ENCODE data around the gene TTLL11.
"Not testable (repeated sequence)": the region's sequence is repeated elsewhere in the genome, so short reads cannot be mapped to it uniquely, and the experiment has no call there.

Gene TTLL11

GRCh38 chr9:121906074-121906870 lies 186.8 kb downstream of the TTLL11 start:
- no peak for DNase-seq

- peak; percentile 7 for DNase-seq
Observed at GRCh38 chr9:121902461-121903135, 190.5 kb downstream of the TTLL11 start.

GRCh38 chr9:121901616-121902015 lies 191.5 kb downstream of the TTLL11 start:
- no peak for DNase-seq

- no peak for DNase-seq
Observed at GRCh38 chr9:121900163-121900562, 192.9 kb downstream of the TTLL11 start.

GRCh38 chr9:121898856-121899255 lies 194.3 kb downstream of the TTLL11 start:
- DNase-seq: no peak

- DNase-seq: no peak
Observed at GRCh38 chr9:121897140-121897539, 196.0 kb downstream of the TTLL11 start.

- DNase-seq: peak; percentile 21
Observed at GRCh38 chr9:121896545-121896943, 196.6 kb downstream of the TTLL11 start.

GRCh38 chr9:121895818-121896544 lies 197.1 kb downstream of the TTLL11 start:
- DNase-seq: peak; percentile 31

GRCh38 chr9:121895358-121895757 lies 197.8 kb downstream of the TTLL11 start:
- DNase-seq: no peak

- not testable (repeated sequence) for DNase-seq
Observed at GRCh38 chr9:121894380-121894779, 198.7 kb downstream of the TTLL11 start.

- DNase-seq: no peak
Observed at GRCh38 chr9:121893786-121894185, 199.3 kb downstream of the TTLL11 start.

GRCh38 chr9:121892706-121893105 lies 200.4 kb downstream of the TTLL11 start:
- DNase-seq: no peak

GRCh38 chr9:121890746-121891145 lies 202.4 kb downstream of the TTLL11 start:
- DNase-seq: no peak

GRCh38 chr9:121889990-121890563 lies 203.0 kb downstream of the TTLL11 start:
- DNase-seq: no peak

- DNase-seq: no peak
Observed at GRCh38 chr9:121888438-121888775, 204.7 kb downstream of the TTLL11 start.

- no peak for DNase-seq
Observed at GRCh38 chr9:121887553-121888437, 205.3 kb downstream of the TTLL11 start.

GRCh38 chr9:121886759-121887485 lies 206.2 kb downstream of the TTLL11 start:
- DNase-seq: no peak

GRCh38 chr9:121885345-121885901 lies 207.7 kb downstream of the TTLL11 start:
- no peak for DNase-seq

- DNase-seq: peak; percentile 67
Observed at GRCh38 chr9:121884057-121884541, 209.0 kb downstream of the TTLL11 start.

GRCh38 chr9:121883281-121884056 lies 209.6 kb downstream of the TTLL11 start:
- no peak for DNase-seq

Data from right kidney (tissue), 1 donor.